WTC11 (cell line): Measurements from ENCODE around the gene FGF14.

Experiments used
- CBFB ChIP-seq: sonication (generic); formaldehyde crosslinking; IDR thresholded peaks from 2 replicates; pipeline ENCODE4 v1.8.1; 2022; ENCODE audit warnings: mild to moderate bottlenecking, low read depth, missing genetic modification reagents
- ELF4 ChIP-seq: sonication (generic); formaldehyde crosslinking; IDR thresholded peaks from 2 replicates; pipeline ENCODE4 v1.8.1; 2022; ENCODE audit warnings: low read depth, mild to moderate bottlenecking, moderate library complexity, missing genetic modification reagents
- GABPB1 ChIP-seq: sonication (generic); formaldehyde crosslinking; IDR thresholded peaks from 2 replicates; pipeline ENCODE4 v1.8.1; 2023; ENCODE audit warnings: mild to moderate bottlenecking, missing genetic modification reagents
- NFE2L1 ChIP-seq: sonication (generic); formaldehyde crosslinking; IDR thresholded peaks from 2 replicates; pipeline ENCODE4 v1.8.1; 2023; ENCODE audit warnings: missing genetic modification reagents
- SMAD3 ChIP-seq: sonication (generic); formaldehyde crosslinking; IDR thresholded peaks from 2 replicates; pipeline ENCODE4 v1.8.0; 2022; ENCODE audit warnings: missing genetic modification reagents, mild to moderate bottlenecking, borderline replicate concordance
- SP1 ChIP-seq: sonication (generic); formaldehyde crosslinking; conservative IDR thresholded peaks from 2 replicates; pipeline ENCODE4 v1.8.1; 2022; ENCODE audit warnings: missing genetic modification reagents
- TF ChIP-seq, protein P1 (sequence below): sonication (generic); formaldehyde crosslinking; IDR thresholded peaks from 2 replicates; pipeline ENCODE4 v1.8.0; 2023; ENCODE audit warnings: missing genetic modification reagents
- TF ChIP-seq, protein P2 (sequence below): fragments of 200-600 bp; IDR thresholded peaks from 2 replicates; pipeline ENCODE4 v1.8.0; 2022; ENCODE audit warnings: antibody characterized with exemption
- TF ChIP-seq, protein P3 (sequence below): sonication (generic); formaldehyde crosslinking; conservative IDR thresholded peaks from 2 replicates; pipeline ENCODE4 v1.8.1; 2022; ENCODE audit warnings: mild to moderate bottlenecking, missing genetic modification reagents
- TF ChIP-seq, protein P4 (sequence below): sonication (generic); formaldehyde crosslinking; IDR thresholded peaks from 2 replicates; pipeline ENCODE4 v1.8.1; 2022; ENCODE audit warnings: mild to moderate bottlenecking, missing genetic modification reagents, moderate library complexity, borderline replicate concordance
- TF ChIP-seq, protein P5 (sequence below): sonication (generic); formaldehyde crosslinking; IDR thresholded peaks from 2 replicates; pipeline ENCODE4 v1.8.1; 2022; ENCODE audit warnings: low read depth, missing genetic modification reagents, borderline replicate concordance
- TF ChIP-seq, protein P6 (sequence below): sonication (generic); formaldehyde crosslinking; IDR thresholded peaks from 2 replicates; pipeline ENCODE4 v1.8.1; 2022; ENCODE audit warnings: missing genetic modification reagents, borderline replicate concordance
- TF ChIP-seq, protein P7 (sequence below): fragments of 250-450 bp; sonication (Bioruptor Pico); IDR thresholded peaks from 2 replicates; pipeline ENCODE4 v2.1.2; 2022; ENCODE audit warnings: mild to moderate bottlenecking, moderate library complexity
- TF ChIP-seq, protein P8 (sequence below): sonication (generic); formaldehyde crosslinking; IDR thresholded peaks from 2 replicates; pipeline ENCODE4 v1.8.1; 2022; ENCODE audit warnings: low read depth, mild to moderate bottlenecking, moderate library complexity, missing genetic modification reagents, borderline replicate concordance

DNA sequence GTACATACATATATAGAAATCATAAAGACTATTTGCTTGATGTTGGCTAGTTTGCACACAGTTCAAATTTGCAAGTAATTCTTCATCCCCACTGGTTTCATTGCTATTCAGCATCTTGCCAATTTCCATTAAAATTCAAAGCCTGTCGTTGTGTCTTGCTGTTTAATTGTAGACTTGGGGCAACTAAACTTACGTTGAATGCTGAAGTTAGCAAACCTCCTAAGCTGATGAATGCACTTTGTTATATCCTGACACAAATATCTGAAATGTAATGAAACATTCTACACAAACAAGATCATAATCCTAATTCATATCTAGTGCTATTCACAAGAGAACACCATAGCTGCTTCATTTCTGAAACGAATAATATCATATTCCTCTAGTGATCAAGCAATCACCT is 568.2 kb downstream of the FGF14 start:
- TF ChIP-seq, protein P1, sequence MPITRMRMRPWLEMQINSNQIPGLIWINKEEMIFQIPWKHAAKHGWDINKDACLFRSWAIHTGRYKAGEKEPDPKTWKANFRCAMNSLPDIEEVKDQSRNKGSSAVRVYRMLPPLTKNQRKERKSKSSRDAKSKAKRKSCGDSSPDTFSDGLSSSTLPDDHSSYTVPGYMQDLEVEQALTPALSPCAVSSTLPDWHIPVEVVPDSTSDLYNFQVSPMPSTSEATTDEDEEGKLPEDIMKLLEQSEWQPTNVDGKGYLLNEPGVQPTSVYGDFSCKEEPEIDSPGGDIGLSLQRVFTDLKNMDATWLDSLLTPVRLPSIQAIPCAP (CRISPR knock-in tag): no peak
- TF ChIP-seq, protein P2, sequence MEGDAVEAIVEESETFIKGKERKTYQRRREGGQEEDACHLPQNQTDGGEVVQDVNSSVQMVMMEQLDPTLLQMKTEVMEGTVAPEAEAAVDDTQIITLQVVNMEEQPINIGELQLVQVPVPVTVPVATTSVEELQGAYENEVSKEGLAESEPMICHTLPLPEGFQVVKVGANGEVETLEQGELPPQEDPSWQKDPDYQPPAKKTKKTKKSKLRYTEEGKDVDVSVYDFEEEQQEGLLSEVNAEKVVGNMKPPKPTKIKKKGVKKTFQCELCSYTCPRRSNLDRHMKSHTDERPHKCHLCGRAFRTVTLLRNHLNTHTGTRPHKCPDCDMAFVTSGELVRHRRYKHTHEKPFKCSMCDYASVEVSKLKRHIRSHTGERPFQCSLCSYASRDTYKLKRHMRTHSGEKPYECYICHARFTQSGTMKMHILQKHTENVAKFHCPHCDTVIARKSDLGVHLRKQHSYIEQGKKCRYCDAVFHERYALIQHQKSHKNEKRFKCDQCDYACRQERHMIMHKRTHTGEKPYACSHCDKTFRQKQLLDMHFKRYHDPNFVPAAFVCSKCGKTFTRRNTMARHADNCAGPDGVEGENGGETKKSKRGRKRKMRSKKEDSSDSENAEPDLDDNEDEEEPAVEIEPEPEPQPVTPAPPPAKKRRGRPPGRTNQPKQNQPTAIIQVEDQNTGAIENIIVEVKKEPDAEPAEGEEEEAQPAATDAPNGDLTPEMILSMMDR: no peak
- TF ChIP-seq GABPB1 (CRISPR knock-in tag) (no peak), NFE2L1 (no peak), SP1 (CRISPR knock-in tag) (no peak), CBFB (CRISPR knock-in tag) (no peak), SMAD3 (no peak), ELF4 (CRISPR knock-in tag) (no peak)
- TF ChIP-seq, protein P3, sequence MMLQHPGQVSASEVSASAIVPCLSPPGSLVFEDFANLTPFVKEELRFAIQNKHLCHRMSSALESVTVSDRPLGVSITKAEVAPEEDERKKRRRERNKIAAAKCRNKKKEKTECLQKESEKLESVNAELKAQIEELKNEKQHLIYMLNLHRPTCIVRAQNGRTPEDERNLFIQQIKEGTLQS (CRISPR knock-in tag): no peak
- TF ChIP-seq, protein P4, sequence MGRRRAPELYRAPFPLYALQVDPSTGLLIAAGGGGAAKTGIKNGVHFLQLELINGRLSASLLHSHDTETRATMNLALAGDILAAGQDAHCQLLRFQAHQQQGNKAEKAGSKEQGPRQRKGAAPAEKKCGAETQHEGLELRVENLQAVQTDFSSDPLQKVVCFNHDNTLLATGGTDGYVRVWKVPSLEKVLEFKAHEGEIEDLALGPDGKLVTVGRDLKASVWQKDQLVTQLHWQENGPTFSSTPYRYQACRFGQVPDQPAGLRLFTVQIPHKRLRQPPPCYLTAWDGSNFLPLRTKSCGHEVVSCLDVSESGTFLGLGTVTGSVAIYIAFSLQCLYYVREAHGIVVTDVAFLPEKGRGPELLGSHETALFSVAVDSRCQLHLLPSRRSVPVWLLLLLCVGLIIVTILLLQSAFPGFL (CRISPR knock-in tag): no peak
- TF ChIP-seq, protein P5, sequence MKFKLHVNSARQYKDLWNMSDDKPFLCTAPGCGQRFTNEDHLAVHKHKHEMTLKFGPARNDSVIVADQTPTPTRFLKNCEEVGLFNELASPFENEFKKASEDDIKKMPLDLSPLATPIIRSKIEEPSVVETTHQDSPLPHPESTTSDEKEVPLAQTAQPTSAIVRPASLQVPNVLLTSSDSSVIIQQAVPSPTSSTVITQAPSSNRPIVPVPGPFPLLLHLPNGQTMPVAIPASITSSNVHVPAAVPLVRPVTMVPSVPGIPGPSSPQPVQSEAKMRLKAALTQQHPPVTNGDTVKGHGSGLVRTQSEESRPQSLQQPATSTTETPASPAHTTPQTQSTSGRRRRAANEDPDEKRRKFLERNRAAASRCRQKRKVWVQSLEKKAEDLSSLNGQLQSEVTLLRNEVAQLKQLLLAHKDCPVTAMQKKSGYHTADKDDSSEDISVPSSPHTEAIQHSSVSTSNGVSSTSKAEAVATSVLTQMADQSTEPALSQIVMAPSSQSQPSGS (CRISPR knock-in tag): no peak
- TF ChIP-seq, protein P6, sequence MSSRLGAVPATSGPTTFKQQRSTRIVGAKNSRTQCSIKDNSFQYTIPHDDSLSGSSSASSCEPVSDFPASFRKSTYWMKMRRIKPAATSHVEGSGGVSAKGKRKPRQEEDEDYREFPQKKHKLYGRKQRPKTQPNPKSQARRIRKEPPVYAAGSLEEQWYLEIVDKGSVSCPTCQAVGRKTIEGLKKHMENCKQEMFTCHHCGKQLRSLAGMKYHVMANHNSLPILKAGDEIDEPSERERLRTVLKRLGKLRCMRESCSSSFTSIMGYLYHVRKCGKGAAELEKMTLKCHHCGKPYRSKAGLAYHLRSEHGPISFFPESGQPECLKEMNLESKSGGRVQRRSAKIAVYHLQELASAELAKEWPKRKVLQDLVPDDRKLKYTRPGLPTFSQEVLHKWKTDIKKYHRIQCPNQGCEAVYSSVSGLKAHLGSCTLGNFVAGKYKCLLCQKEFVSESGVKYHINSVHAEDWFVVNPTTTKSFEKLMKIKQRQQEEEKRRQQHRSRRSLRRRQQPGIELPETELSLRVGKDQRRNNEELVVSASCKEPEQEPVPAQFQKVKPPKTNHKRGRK (CRISPR knock-in tag): no peak
- TF ChIP-seq, protein P7, sequence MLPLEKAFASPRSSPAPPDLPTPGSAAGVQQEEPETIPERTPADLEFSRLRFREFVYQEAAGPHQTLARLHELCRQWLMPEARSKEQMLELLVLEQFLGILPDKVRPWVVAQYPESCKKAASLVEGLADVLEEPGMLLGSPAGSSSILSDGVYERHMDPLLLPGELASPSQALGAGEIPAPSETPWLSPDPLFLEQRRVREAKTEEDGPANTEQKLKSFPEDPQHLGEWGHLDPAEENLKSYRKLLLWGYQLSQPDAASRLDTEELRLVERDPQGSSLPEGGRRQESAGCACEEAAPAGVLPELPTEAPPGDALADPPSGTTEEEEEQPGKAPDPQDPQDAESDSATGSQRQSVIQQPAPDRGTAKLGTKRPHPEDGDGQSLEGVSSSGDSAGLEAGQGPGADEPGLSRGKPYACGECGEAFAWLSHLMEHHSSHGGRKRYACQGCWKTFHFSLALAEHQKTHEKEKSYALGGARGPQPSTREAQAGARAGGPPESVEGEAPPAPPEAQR: no peak
- TF ChIP-seq, protein P8, sequence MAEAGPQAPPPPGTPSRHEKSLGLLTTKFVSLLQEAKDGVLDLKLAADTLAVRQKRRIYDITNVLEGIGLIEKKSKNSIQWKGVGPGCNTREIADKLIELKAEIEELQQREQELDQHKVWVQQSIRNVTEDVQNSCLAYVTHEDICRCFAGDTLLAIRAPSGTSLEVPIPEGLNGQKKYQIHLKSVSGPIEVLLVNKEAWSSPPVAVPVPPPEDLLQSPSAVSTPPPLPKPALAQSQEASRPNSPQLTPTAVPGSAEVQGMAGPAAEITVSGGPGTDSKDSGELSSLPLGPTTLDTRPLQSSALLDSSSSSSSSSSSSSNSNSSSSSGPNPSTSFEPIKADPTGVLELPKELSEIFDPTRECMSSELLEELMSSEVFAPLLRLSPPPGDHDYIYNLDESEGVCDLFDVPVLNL (CRISPR knock-in tag): no peak
